Measurements from ENCODE around the gene NPM3. TPM values are rescaled to one million over a fixed set of nuclear protein-coding genes. Genes with fewer than 3 reads are reported as not detected.

Gene NPM3
- total and polyA plus RNA-seq, 7 donors = 17.8 to 64.9 (median 26.4) TPM

- peak overlapping the region; percentile 52 to 68 (median 59) for H3K27ac ChIP-seq
- H3K4me3 ChIP-seq = peak overlapping the region in 3 of 4 donors; percentile 44 to 58 (median 53)
- intact Hi-C loops (cut with DNase I) = no loop called here
- H3K27me3 ChIP-seq = no peaks in the 10 kb centered on the region
- TF ChIP-seq POLR2A (IDR thresholded peaks at IDR 0.05) (no peak), EP300 (IDR thresholded peaks at IDR 0.05) (no peak), CTCF (IDR thresholded peaks at IDR 0.05) (no peak), POLR2AphosphoS5 (IDR thresholded peaks at IDR 0.05) (no peak)
- DNase-seq = peak; percentile 72
- peaks cover 0 to 31% (median 18%) of the 10 kb centered on the region in 4 donors for H3K4me1 ChIP-seq
- peaks cover 0 to 3% (median 0%) of the 10 kb centered on the region in 4 donors for H3K36me3 ChIP-seq
- no peaks in the 10 kb centered on the region for H3K9me3 ChIP-seq
- WGBS, 2 donors = 7 to 14% methylated on average over 31 of the region's 31 CpGs
These were observed 46.5 kb upstream of the NPM3 start for GRCh38 chr10:101829561-101830315.

- Histone ChIP-seq H3K9me3 (no peaks in the 10 kb centered on the region), H3K4me1 (peaks cover 0 to 31% (median 18%) of the 10 kb centered on the region in 4 donors), H3K27ac (peak overlapping the region; percentile 22 to 52 (median 38)), H3K27me3 (no peaks in the 10 kb centered on the region), H3K36me3 (peaks cover 0 to 3% (median 0%) of the 10 kb centered on the region in 4 donors), H3K4me3 (peak overlapping the region in 3 of 4 donors; percentile 17 to 58 (median 20))
- intact Hi-C loops (cut with DNase I) = no loop called here
- TF ChIP-seq POLR2A (IDR thresholded peaks at IDR 0.05) (no peak), EP300 (IDR thresholded peaks at IDR 0.05) (no peak), CTCF (IDR thresholded peaks at IDR 0.05) (no peak), POLR2AphosphoS5 (IDR thresholded peaks at IDR 0.05) (no peak)
- 63 to 71% methylated on average over 39 of the region's 39 CpGs for WGBS, 2 donors
- peak; percentile 75 for DNase-seq
These were observed 45.7 kb upstream of the NPM3 start for GRCh38 chr10:101828766-101829551.

GRCh38 chr10:101827919-101828600 lies 44.8 kb upstream of the NPM3 start:
- H3K9me3 ChIP-seq = no peaks in the 10 kb centered on the region
- 92 to 95% methylated on average over 10 of the region's 10 CpGs for WGBS, 2 donors
- H3K36me3 ChIP-seq = peaks cover 0 to 3% (median 0%) of the 10 kb centered on the region in 4 donors
- no peak overlapping the region for H3K27ac ChIP-seq
- H3K4me1 ChIP-seq = peaks cover 0 to 31% (median 18%) of the 10 kb centered on the region in 4 donors
- no peak for TF ChIP-seq POLR2A (IDR thresholded peaks at IDR 0.05)
- TF ChIP-seq CTCF (IDR thresholded peaks at IDR 0.05) = no peak
- no peak for TF ChIP-seq POLR2AphosphoS5 (IDR thresholded peaks at IDR 0.05)
- TF ChIP-seq EP300 (IDR thresholded peaks at IDR 0.05) = no peak
- H3K4me3 ChIP-seq = no peak overlapping the region
- no peak for DNase-seq
- intact Hi-C loops (cut with DNase I) = no loop called here
- H3K27me3 ChIP-seq = no peaks in the 10 kb centered on the region

GRCh38 chr10:101826852-101827434 lies 43.7 kb upstream of the NPM3 start:
- TF ChIP-seq POLR2AphosphoS5 (IDR thresholded peaks at IDR 0.05) = no peak
- TF ChIP-seq EP300 (IDR thresholded peaks at IDR 0.05) = no peak
- no peak for TF ChIP-seq CTCF (IDR thresholded peaks at IDR 0.05)
- TF ChIP-seq POLR2A (IDR thresholded peaks at IDR 0.05) = no peak

More at GRCh38 chr10:101826852-101827434, 43.7 kb upstream of the NPM3 start:
- H3K4me3 ChIP-seq = no peak overlapping the region
- H3K4me1 ChIP-seq = peaks cover 0 to 31% (median 18%) of the 10 kb centered on the region in 4 donors
- H3K27me3 ChIP-seq = no peaks in the 10 kb centered on the region
- no peaks in the 10 kb centered on the region for H3K9me3 ChIP-seq
- DNase-seq = no peak
- 95 to 97% methylated on average over 5 of the region's 5 CpGs for WGBS, 2 donors
- H3K27ac ChIP-seq = no peak overlapping the region
- H3K36me3 ChIP-seq = peaks cover 0 to 3% (median 0%) of the 10 kb centered on the region in 4 donors
- intact Hi-C loops (cut with DNase I) = no loop called here

All from sigmoid colon (tissue), 7 donors.